HEK293 (cell line): Measurements from ENCODE around the gene CAPN1.

ENCODE experiments used
- CTCF ChIA-PET: fragments of 350-600 bp; formaldehyde crosslinking; extraction: SDS; loops from one replicate; lab custom pipeline; 2021; ENCODE audit warnings: antibody characterized with exemption; lab: Yijun Ruan, JAX
- POLR2A ChIA-PET: fragments of 300-600 bp; formaldehyde crosslinking; extraction: SDS; loops from one replicate; lab custom pipeline; 2020; ENCODE audit warnings: antibody characterized with exemption, inconsistent platforms; lab: Yijun Ruan, JAX
- H3K27ac ChIP-seq: fragments of 200-500 bp; sonication (Bioruptor generic); 2 replicates; pipeline ENCODE4 v1.5.1; 2014; ENCODE audit warnings: low read depth, low read length, control low read depth, inconsistent platforms; ENCODE audit errors: extremely low read depth
- H3K36me3 ChIP-seq, 2 experiments: fragments of 200-500 bp in 1 of 2; sonication (Bioruptor generic) in 1 of 2; 1 replicate in 1 of 2; 2 replicates in 1 of 2; pipeline ENCODE4 v1.5.1; 2014 to 2017; ENCODE audit warnings: inconsistent platforms in 2 of 2, low read length in 2 of 2; ENCODE audit not compliant: control insufficient read depth in 2 of 2, insufficient read depth in 1 of 2
- H3K4me1 ChIP-seq: fragments of 200-500 bp; sonication (Bioruptor generic); 2 replicates; pipeline ENCODE4 v1.5.1; 2014; ENCODE audit warnings: mild to moderate bottlenecking, low read length, inconsistent platforms; ENCODE audit not compliant: control insufficient read depth, insufficient read depth
- H3K4me3 ChIP-seq: 2 replicates; pipeline ENCODE4 v1.5.1; 2011; ENCODE audit warnings: low read depth, mild to moderate bottlenecking, control low read depth, low read length, moderate library complexity
- H3K9me3 ChIP-seq: fragments of 200-500 bp; sonication (Bioruptor generic); 2 replicates; pipeline ENCODE4 v1.5.1; 2014; ENCODE audit warnings: low read depth, low read length, inconsistent platforms; ENCODE audit not compliant: control insufficient read depth, insufficient read depth
- FEZF1 ChIP-seq: fragments of 450-650 bp; formaldehyde crosslinking; IDR thresholded peaks from 2 replicates; pipeline ENCODE4 v1.5.1; 2016; ENCODE audit warnings: missing biosample characterization, missing genetic modification characterization
- PRDM1 ChIP-seq: fragments of 450-650 bp; formaldehyde crosslinking; IDR thresholded peaks from 2 replicates; pipeline ENCODE4; 2016; ENCODE audit warnings: missing biosample characterization, missing genetic modification characterization
- SETDB1 ChIP-seq: IDR thresholded peaks from one replicate; pipeline ENCODE4 v1.6.1; 2017; ENCODE audit warnings: mild to moderate bottlenecking, low read length, moderate library complexity, mixed read lengths; ENCODE audit not compliant: insufficient read length
- TCF7L2 ChIP-seq: IDR thresholded peaks from 2 replicates; pipeline ENCODE4 v1.6.1; 2011; ENCODE audit warnings: low read depth, mild to moderate bottlenecking, inconsistent platforms, low read length, moderate library complexity, borderline replicate concordance
- YY2 ChIP-seq: fragments of 450-650 bp; formaldehyde crosslinking; IDR thresholded peaks from 2 replicates; pipeline ENCODE4 v1.5.1; 2016; ENCODE audit warnings: missing biosample characterization, missing genetic modification characterization
- ZBTB8A ChIP-seq: fragments of 450-650 bp; formaldehyde crosslinking; IDR thresholded peaks from 2 replicates; pipeline ENCODE4 v1.5.1; 2016; ENCODE audit warnings: missing biosample characterization, missing genetic modification characterization
- ZFP37 ChIP-seq: fragments of 450-650 bp; formaldehyde crosslinking; IDR thresholded peaks from 2 replicates; pipeline ENCODE4 v1.5.1; 2016; ENCODE audit warnings: missing biosample characterization, missing genetic modification characterization
- ZNF10 ChIP-seq: fragments of 450-650 bp; formaldehyde crosslinking; IDR thresholded peaks from 2 replicates; pipeline ENCODE4 v1.5.1; 2017; ENCODE audit warnings: missing biosample characterization, missing genetic modification characterization
- ZNF114 ChIP-seq: fragments of 450-650 bp; formaldehyde crosslinking; IDR thresholded peaks from 2 replicates; pipeline ENCODE4 v1.5.0; 2017; ENCODE audit warnings: missing biosample characterization, missing genetic modification characterization
- ZNF132 ChIP-seq: fragments of 450-650 bp; formaldehyde crosslinking; IDR thresholded peaks from 2 replicates; pipeline ENCODE4 v1.5.1; 2017; ENCODE audit warnings: missing biosample characterization, missing genetic modification characterization, borderline replicate concordance
- ZNF223 ChIP-seq: fragments of 450-650 bp; formaldehyde crosslinking; IDR thresholded peaks from 2 replicates; pipeline ENCODE4 v1.5.1; 2016; ENCODE audit warnings: missing biosample characterization, missing genetic modification characterization
- ZNF274 ChIP-seq, 2 experiments: fragments of 200-500 bp in 1 of 2; fragments of 450-650 bp in 1 of 2; sonication (Bioruptor generic) in 1 of 2; formaldehyde crosslinking in 1 of 2; IDR thresholded peaks; 2 replicates each; pipeline versions ENCODE4 v1.5.1 to v1.6.1; 2014 to 2016; ENCODE audit warnings: borderline replicate concordance in 1 of 2, inconsistent platforms in 1 of 2, low read length in 1 of 2, missing biosample characterization in 1 of 2, missing genetic modification characterization in 1 of 2
- ZNF302 ChIP-seq: fragments of 450-650 bp; formaldehyde crosslinking; IDR thresholded peaks from 2 replicates; pipeline ENCODE4 v1.5.1; 2016; ENCODE audit warnings: missing biosample characterization, missing genetic modification characterization, low read depth
- ZNF341 ChIP-seq: fragments of 450-650 bp; formaldehyde crosslinking; IDR thresholded peaks from 2 replicates; pipeline ENCODE4; 2016; ENCODE audit warnings: low read depth, missing biosample characterization, missing genetic modification characterization
- ZNF350 ChIP-seq: fragments of 450-650 bp; formaldehyde crosslinking; IDR thresholded peaks from 2 replicates; pipeline ENCODE4 v1.5.0; 2017; ENCODE audit warnings: missing biosample characterization, mild to moderate bottlenecking, missing genetic modification characterization
- ZNF398 ChIP-seq: fragments of 450-650 bp; formaldehyde crosslinking; IDR thresholded peaks from 2 replicates; pipeline ENCODE4 v1.5.1; 2017; ENCODE audit warnings: missing biosample characterization, missing genetic modification characterization
- ZNF416 ChIP-seq: fragments of 450-650 bp; formaldehyde crosslinking; IDR thresholded peaks from 2 replicates; pipeline ENCODE4 v1.5.1; 2016; ENCODE audit warnings: missing biosample characterization, missing genetic modification characterization
- ZNF426 ChIP-seq: fragments of 450-650 bp; formaldehyde crosslinking; IDR thresholded peaks from 2 replicates; pipeline ENCODE4 v1.5.1; 2017; ENCODE audit warnings: missing biosample characterization, missing genetic modification characterization, mild to moderate bottlenecking, inconsistent platforms, moderate library complexity
- ZNF639 ChIP-seq: fragments of 450-650 bp; formaldehyde crosslinking; IDR thresholded peaks from 2 replicates; pipeline ENCODE4 v1.5.1; 2016; ENCODE audit warnings: missing biosample characterization, missing genetic modification characterization
- ZNF747 ChIP-seq: fragments of 450-650 bp; formaldehyde crosslinking; IDR thresholded peaks from 2 replicates; pipeline ENCODE4 v1.5.1; 2016; ENCODE audit warnings: missing biosample characterization, missing genetic modification characterization
- ZNF76 ChIP-seq: fragments of 450-650 bp; formaldehyde crosslinking; IDR thresholded peaks from 2 replicates; pipeline ENCODE4; 2016; ENCODE audit warnings: low read depth, missing biosample characterization, missing genetic modification characterization, borderline replicate concordance
- ZNF777 ChIP-seq: fragments of 450-650 bp; formaldehyde crosslinking; IDR thresholded peaks from 2 replicates; pipeline ENCODE4 v1.5.1; 2017; ENCODE audit warnings: missing biosample characterization, missing genetic modification characterization, borderline replicate concordance
- ZNF837 ChIP-seq: fragments of 450-650 bp; formaldehyde crosslinking; IDR thresholded peaks from 2 replicates; pipeline ENCODE4 v1.5.1; 2016; ENCODE audit warnings: missing biosample characterization, missing genetic modification characterization
- ZSCAN16 ChIP-seq: fragments of 450-650 bp; formaldehyde crosslinking; IDR thresholded peaks from 2 replicates; pipeline ENCODE4 v1.5.1; 2016; ENCODE audit warnings: missing biosample characterization, missing genetic modification characterization
- ZSCAN30 ChIP-seq: fragments of 450-650 bp; IDR thresholded peaks from 2 replicates; pipeline ENCODE4 v1.5.1; 2018; ENCODE audit warnings: missing biosample characterization, mild to moderate bottlenecking, missing genetic modification characterization, moderate library complexity
- TF ChIP-seq, protein P1 (sequence below): fragments of 450-650 bp; formaldehyde crosslinking; IDR thresholded peaks from 2 replicates; pipeline ENCODE4 v1.5.1; 2016; ENCODE audit warnings: missing biosample characterization, missing genetic modification characterization
- TF ChIP-seq, protein P2 (sequence below): fragments of 450-650 bp; formaldehyde crosslinking; IDR thresholded peaks from 2 replicates; pipeline ENCODE4 v1.5.1; 2016; ENCODE audit warnings: missing biosample characterization, missing genetic modification characterization
- TF ChIP-seq, protein P3 (sequence below): fragments of 450-650 bp; formaldehyde crosslinking; IDR thresholded peaks from 2 replicates; pipeline ENCODE4 v1.5.1; 2016; ENCODE audit warnings: missing biosample characterization, missing genetic modification characterization

The CAPN1 gene

GRCh38 chr11:65152122-65152521, 29.6 kb upstream of the CAPN1 start (continued):
- TF ChIP-seq, protein P1, sequence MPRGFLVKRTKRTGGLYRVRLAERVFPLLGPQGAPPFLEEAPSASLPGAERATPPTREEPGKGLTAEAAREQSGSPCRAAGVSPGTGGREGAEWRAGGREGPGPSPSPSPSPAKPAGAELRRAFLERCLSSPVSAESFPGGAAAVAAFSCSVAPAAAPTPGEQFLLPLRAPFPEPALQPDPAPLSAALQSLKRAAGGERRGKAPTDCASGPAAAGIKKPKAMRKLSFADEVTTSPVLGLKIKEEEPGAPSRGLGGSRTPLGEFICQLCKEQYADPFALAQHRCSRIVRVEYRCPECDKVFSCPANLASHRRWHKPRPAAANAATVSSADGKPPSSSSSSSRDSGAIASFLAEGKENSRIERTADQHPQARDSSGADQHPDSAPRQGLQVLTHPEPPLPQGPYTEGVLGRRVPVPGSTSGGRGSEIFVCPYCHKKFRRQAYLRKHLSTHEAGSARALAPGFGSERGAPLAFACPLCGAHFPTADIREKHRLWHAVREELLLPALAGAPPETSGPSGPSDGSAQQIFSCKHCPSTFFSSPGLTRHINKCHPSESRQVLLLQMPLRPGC (tag by site-specific recombination) = no peak
- TF ChIP-seq FEZF1 (tag by site-specific recombination) (no peak), ZNF837 (tag by site-specific recombination) (no peak), ZNF416 (tag by site-specific recombination) (no peak), ZNF76 (tag by site-specific recombination) (no peak), ZNF398 (tag by site-specific recombination) (no peak), ZNF302 (tag by site-specific recombination) (no peak), ZNF341 (tag by site-specific recombination) (no peak), ZNF350 (tag by site-specific recombination) (no peak)

DNA sequence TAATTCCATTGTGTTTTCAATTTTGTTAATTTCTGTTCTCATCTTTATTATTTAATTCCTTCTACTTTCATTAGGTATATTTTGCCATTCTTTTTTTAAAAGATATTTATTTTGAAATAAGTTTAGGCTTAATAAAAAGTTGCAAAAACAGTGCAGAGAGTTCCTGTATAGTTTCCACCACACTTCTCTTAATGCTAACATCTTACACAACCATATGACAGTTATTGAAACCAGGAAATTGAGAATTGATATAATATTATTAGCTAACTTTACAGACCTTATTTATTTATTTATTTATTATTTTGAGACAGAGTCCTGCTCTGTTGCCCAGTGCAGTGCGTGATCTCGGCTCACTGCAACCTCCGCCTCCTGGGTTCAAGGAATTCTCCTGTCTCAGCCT, 25.5 kb upstream of the CAPN1 start:
- no peaks in the 10 kb centered on the region for H3K9me3 ChIP-seq
- no peaks in the 10 kb centered on the region for H3K36me3 ChIP-seq
- ChIA-PET POLR2A (no interaction called here), CTCF (interaction anchor here (0.7 kb wide), 1 partner anchor 802 kb away, joined by 3 read pairs; no protein-coding TSS in a partner anchor)
- no peak overlapping the region for H3K4me3 ChIP-seq
- H3K27ac ChIP-seq = no peak overlapping the region
- H3K4me1 ChIP-seq = no peaks in the 10 kb centered on the region
- TF ChIP-seq ZNF223 (tag by site-specific recombination) (no peak), ZNF639 (no peak), ZNF426 (no peak), ZSCAN30 (tag by site-specific recombination) (no peak), ZBTB8A (tag by site-specific recombination) (no peak), ZFP37 (tag by site-specific recombination) (no peak), ZNF274 (IDR thresholded peaks at IDR 0.05; ENCODE audit: low read length) (no peak), ZNF274 (tag by site-specific recombination; IDR thresholded peaks at IDR 0.05; ENCODE audit: borderline replicate concordance) (no peak), TCF7L2 (no peak), ZSCAN16 (tag by site-specific recombination) (no peak), ZNF132 (tag by site-specific recombination) (no peak), ZNF10 (tag by site-specific recombination) (no peak), ZNF777 (no peak), ZNF747 (no peak), SETDB1 (no peak), PRDM1 (tag by site-specific recombination) (no peak), ZNF114 (tag by site-specific recombination) (no peak), YY2 (tag by site-specific recombination) (no peak)
- TF ChIP-seq, protein P2, sequence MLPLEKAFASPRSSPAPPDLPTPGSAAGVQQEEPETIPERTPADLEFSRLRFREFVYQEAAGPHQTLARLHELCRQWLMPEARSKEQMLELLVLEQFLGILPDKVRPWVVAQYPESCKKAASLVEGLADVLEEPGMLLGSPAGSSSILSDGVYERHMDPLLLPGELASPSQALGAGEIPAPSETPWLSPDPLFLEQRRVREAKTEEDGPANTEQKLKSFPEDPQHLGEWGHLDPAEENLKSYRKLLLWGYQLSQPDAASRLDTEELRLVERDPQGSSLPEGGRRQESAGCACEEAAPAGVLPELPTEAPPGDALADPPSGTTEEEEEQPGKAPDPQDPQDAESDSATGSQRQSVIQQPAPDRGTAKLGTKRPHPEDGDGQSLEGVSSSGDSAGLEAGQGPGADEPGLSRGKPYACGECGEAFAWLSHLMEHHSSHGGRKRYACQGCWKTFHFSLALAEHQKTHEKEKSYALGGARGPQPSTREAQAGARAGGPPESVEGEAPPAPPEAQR (tag by site-specific recombination) = no peak
- TF ChIP-seq, protein P3, sequence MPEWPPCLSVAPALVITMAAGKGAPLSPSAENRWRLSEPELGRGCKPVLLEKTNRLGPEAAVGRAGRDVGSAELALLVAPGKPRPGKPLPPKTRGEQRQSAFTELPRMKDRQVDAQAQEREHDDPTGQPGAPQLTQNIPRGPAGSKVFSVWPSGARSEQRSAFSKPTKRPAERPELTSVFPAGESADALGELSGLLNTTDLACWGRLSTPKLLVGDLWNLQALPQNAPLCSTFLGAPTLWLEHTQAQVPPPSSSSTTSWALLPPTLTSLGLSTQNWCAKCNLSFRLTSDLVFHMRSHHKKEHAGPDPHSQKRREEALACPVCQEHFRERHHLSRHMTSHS (tag by site-specific recombination) = no peak
